Lung (tissue), 13 donors: Measurements from ENCODE around the gene SCAMP5. TPM values are rescaled to one million over a fixed set of nuclear protein-coding genes. Genes with fewer than 3 reads are reported as not detected.

Experiments used
- ATAC-seq: fragments of 200-7000 bp; cut with Tn5 transposase; one replicate; pipeline ENCODE4 v1.9.1; 2020; ENCODE audit warnings: moderate number of reproducible peaks; ENCODE audit not compliant: insufficient read depth, low FRiP score
- DNase-seq, 3 donors: peaks; one replicate each; pipeline ENCODE4 v3.0.0-alpha.2; 2013 to 2017
- H3K27ac ChIP-seq, 2 donors: one replicate each; pipeline ENCODE4 v1.5.1; 2013; ENCODE audit warnings: mild to moderate bottlenecking in 2 of 2, moderate library complexity in 2 of 2, control low read depth in 1 of 2, inconsistent platforms in 1 of 2, low read depth in 1 of 2, low read length in 1 of 2
- H3K27me3 ChIP-seq, 3 donors: one replicate each; pipeline ENCODE4 v1.5.1; 2013; ENCODE audit warnings: low read length in 2 of 3; ENCODE audit not compliant: control insufficient read depth in 3 of 3, insufficient read depth in 3 of 3
- H3K36me3 ChIP-seq, 4 donors: one replicate each; pipeline ENCODE4 v1.5.1; 2013; ENCODE audit warnings: low read length in 4 of 4, mild to moderate bottlenecking in 1 of 4, moderate library complexity in 1 of 4; ENCODE audit not compliant: control insufficient read depth in 4 of 4, insufficient read depth in 4 of 4
- H3K4me1 ChIP-seq, 5 donors: one replicate each; pipeline ENCODE4 v1.5.1; 2013; ENCODE audit warnings: low read length in 5 of 5, mild to moderate bottlenecking in 2 of 5, moderate library complexity in 1 of 5; ENCODE audit not compliant: control insufficient read depth in 5 of 5, insufficient read depth in 5 of 5
- H3K4me3 ChIP-seq: one replicate; pipeline ENCODE4 v1.5.1; 2013; ENCODE audit warnings: mild to moderate bottlenecking, control low read depth, moderate library complexity
- H3K9ac ChIP-seq, 2 donors: one replicate each; pipeline ENCODE4 v1.5.1; 2013; ENCODE audit warnings: low read length in 2 of 2, control low read depth in 1 of 2; ENCODE audit not compliant: insufficient read depth in 1 of 2
- H3K9me3 ChIP-seq, 4 donors: one replicate each; pipeline ENCODE4 v1.5.1; 2013; ENCODE audit warnings: low read length in 3 of 4, mild to moderate bottlenecking in 1 of 4, moderate library complexity in 1 of 4; ENCODE audit not compliant: control insufficient read depth in 4 of 4, insufficient read depth in 3 of 4
- CTCF ChIP-seq: IDR thresholded peaks from 2 replicates; pipeline ENCODE4 v1.5.1; 2012; ENCODE audit warnings: mild to moderate bottlenecking; ENCODE audit errors: control extremely low read depth, extremely low read depth
- WGBS, 2 donors: extraction: QIAGEN DNeasy Blood & Tissue Kit; methylation state at CpG; one replicate each; pipeline ENCODE4 v1.1.7; 2013; 5-methylcytosine and 5-hydroxymethylcytosine counted together
- polyA plus RNA-seq, 2 donors: library from polyadenylated mRNA; stranded (reverse); fragments of 200-250 nt; gene quantifications; one replicate each; pipeline ENCODE4 v1.2.1, GENCODE V29; 2013
- small RNA-seq: library from RNA; depleted of rRNA; stranded (forward); fragments of <200 nt; gene quantifications from one replicate; pipeline ENCODE3, GENCODE V24; 2014; ENCODE audit warnings: low replicate concordance
- total RNA-seq, 2 donors: library from RNA; depleted of rRNA in 1 of 2; stranded (reverse); fragments of >200 nt in 1 of 2; gene quantifications; one replicate each; pipeline ENCODE4 v1.2.1, GENCODE V29; 2014 to 2021
- donor health status: control.
- donor health status: control.
- donor health status: Bipolar disorder and iron deficiency.
- donor health status: healthy.
- donor health status: DM: yes; HTN: yes; CAD: no.

Gene SCAMP5
- total and polyA plus RNA-seq, 4 donors: 0.94 to 9.5 (median 4.3) TPM

GRCh38 chr15:75069301-75069925, 74.0 kb downstream of the SCAMP5 start:
- H3K27me3 ChIP-seq: no peaks in the 10 kb centered on the region
- H3K36me3 ChIP-seq: no peaks in the 10 kb centered on the region
- DNase-seq (no peak), ATAC-seq (no peak)
- peak overlapping the region in 1 of 2 donors; percentile 32 for H3K27ac ChIP-seq
- TF ChIP-seq CTCF: no peak
- H3K4me1 ChIP-seq: peaks cover 0 to 10% (median 0%) of the 10 kb centered on the region in 5 donors
- no peak overlapping the region for H3K9ac ChIP-seq
- WGBS, 2 donors: 65 to 73% methylated on average over 8 of the region's 8 CpGs
- peaks cover 0 to 4% (median 0%) of the 10 kb centered on the region in 4 donors for H3K9me3 ChIP-seq
- H3K4me3 ChIP-seq: no peak overlapping the region

- H3K4me1 ChIP-seq: peaks cover 0 to 8% (median 0%) of the 10 kb centered on the region in 5 donors
- H3K36me3 ChIP-seq: no peaks in the 10 kb centered on the region
- WGBS, 2 donors: 87 to 95% methylated on average over 4 of the region's 4 CpGs
- H3K27ac ChIP-seq: no peak overlapping the region
- H3K27me3 ChIP-seq: no peaks in the 10 kb centered on the region
- peaks cover 0 to 4% (median 0%) of the 10 kb centered on the region in 4 donors for H3K9me3 ChIP-seq
- no peak overlapping the region for H3K9ac ChIP-seq
- DNase-seq (no peak), ATAC-seq (no peak)
- no peak for TF ChIP-seq CTCF
- H3K4me3 ChIP-seq: no peak overlapping the region
These were observed 75.3 kb downstream of the SCAMP5 start for GRCh38 chr15:75070674-75071073.

Small RNA genes within 50 kb of the gene (small RNA-seq; reads per million reads assigned to genes)
- gene AC015720.1 (not detected), gene RF00019 (not detected)

Other genes with a start within 250 kb of the SCAMP5 start
- gene CYP1A2, start 246.7 kb upstream of the SCAMP5 start, total RNA-seq: under 1 TPM in 1 of 2 donors, not detected in 1; 0.17 TPM
- under 1 TPM; 0.05 to 0.57 TPM for gene CYP1A2, start 246.7 kb upstream of the SCAMP5 start, polyA plus RNA-seq
- 10 to 100 TPM; 39.7 to 82.9 TPM for gene CSK, start 213.5 kb upstream of the SCAMP5 start, total RNA-seq
- 10 to 100 TPM; 40.9 to 99.1 TPM for gene CSK, start 213.5 kb upstream of the SCAMP5 start, polyA plus RNA-seq
- gene LMAN1L, start 182.7 kb upstream of the SCAMP5 start, total RNA-seq: under 1 TPM in 1 of 2 donors, not detected in 1; 0.31 TPM
- under 1 TPM in 1 of 2 donors, not detected in 1; 0.11 TPM for gene LMAN1L, start 182.7 kb upstream of the SCAMP5 start, polyA plus RNA-seq
- gene CPLX3, start 168.9 kb upstream of the SCAMP5 start, total RNA-seq: not detected
- gene CPLX3, start 168.9 kb upstream of the SCAMP5 start, polyA plus RNA-seq: under 1 TPM; 0.10 to 0.13 TPM
- gene ULK3, start 152.4 kb upstream of the SCAMP5 start, total RNA-seq: 10 to 100 TPM; 20.6 to 46.8 TPM
- gene ULK3, start 152.4 kb upstream of the SCAMP5 start, polyA plus RNA-seq: 10 to 100 TPM; 30.6 to 54.5 TPM
- gene SCAMP2, start 122.2 kb upstream of the SCAMP5 start, total RNA-seq: 100 to 1,000 TPM in 1 of 2 donors, 10 to 100 TPM in 1; 51.2 to 122 TPM
- gene SCAMP2, start 122.2 kb upstream of the SCAMP5 start, polyA plus RNA-seq: 100 to 1,000 TPM in 1 of 2 donors, 10 to 100 TPM in 1; 62.7 to 103 TPM
- 10 to 100 TPM; 28.5 to 42.4 TPM for gene MPI, start 105.5 kb upstream of the SCAMP5 start, total RNA-seq
- 10 to 100 TPM; 13.7 to 31.7 TPM for gene MPI, start 105.5 kb upstream of the SCAMP5 start, polyA plus RNA-seq
- gene FAM219B, start 88.7 kb upstream of the SCAMP5 start, total RNA-seq: 10 to 100 TPM; 49.7 to 88.4 TPM
- gene FAM219B, start 88.7 kb upstream of the SCAMP5 start, polyA plus RNA-seq: 10 to 100 TPM; 32.4 to 35.3 TPM
- gene COX5A, start 57.5 kb upstream of the SCAMP5 start, total RNA-seq: 100 to 1,000 TPM in 1 of 2 donors, 10 to 100 TPM in 1; 70.7 to 163 TPM
- 100 to 1,000 TPM; 233 to 301 TPM for gene COX5A, start 57.5 kb upstream of the SCAMP5 start, polyA plus RNA-seq
- gene RPP25, start 38.8 kb upstream of the SCAMP5 start, total RNA-seq: 10 to 100 TPM in 1 of 2 donors, 1 to 10 TPM in 1; 3.8 to 15.2 TPM
- 10 to 100 TPM in 1 of 2 donors, 1 to 10 TPM in 1; 10.0 to 15.7 TPM for gene RPP25, start 38.8 kb upstream of the SCAMP5 start, polyA plus RNA-seq
- gene PPCDC, start 28.0 kb downstream of the SCAMP5 start, total RNA-seq: 10 to 100 TPM; 12.8 to 19.2 TPM
- 10 to 100 TPM; 22.5 to 23.8 TPM for gene PPCDC, start 28.0 kb downstream of the SCAMP5 start, polyA plus RNA-seq
- 10 to 100 TPM; 16.8 to 57.7 TPM for gene C15orf39, start 206.3 kb downstream of the SCAMP5 start, total RNA-seq
- 10 to 100 TPM; 13.1 to 34.4 TPM for gene C15orf39, start 206.3 kb downstream of the SCAMP5 start, polyA plus RNA-seq